OCI-LY7 (cell line): ENCODE data around the gene AHCYL1.

ENCODE experiments used
- CTCF ChIP-seq: fragments of 200-600 bp; sonication (generic); conservative IDR thresholded peaks from 2 replicates; pipeline ENCODE4 v1.5.1; 2014; ENCODE audit warnings: mild to moderate bottlenecking, antibody characterized with exemption, low read length, moderate library complexity, mixed read lengths
- EZH2phosphoT487 ChIP-seq: fragments of 200-600 bp; sonication (generic); IDR thresholded peaks from 2 replicates; pipeline ENCODE4 v1.6.1; 2018; ENCODE audit warnings: low read depth, borderline replicate concordance, mild to moderate bottlenecking, mixed run types, antibody characterized with exemption, low read length, moderate library complexity, mixed read lengths

DNA sequence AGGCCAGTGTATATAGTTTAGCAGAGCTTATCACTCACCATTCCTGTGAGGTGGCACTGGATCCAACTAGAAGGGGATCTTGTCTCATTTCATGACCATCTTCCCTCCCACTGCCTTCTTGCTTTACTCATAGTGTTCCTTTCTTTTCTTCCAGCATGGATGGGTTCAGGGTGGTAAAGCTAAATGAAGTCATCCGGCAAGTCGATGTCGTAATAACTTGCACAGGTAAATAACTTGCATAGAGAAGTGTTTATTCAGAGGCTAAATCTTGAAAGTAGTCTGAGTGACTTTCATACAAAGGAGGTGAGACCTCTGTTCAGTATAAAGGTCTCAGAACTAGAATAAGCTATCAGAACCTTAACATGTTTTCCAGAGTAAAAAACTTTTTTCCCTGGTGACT, 33.2 kb downstream of the AHCYL1 start:
- TF ChIP-seq CTCF (no peak), EZH2phosphoT487 (no peak)
